Renal pelvis (tissue), 4 donors: ENCODE measurements around the gene LRRFIP1. TPM values are rescaled to one million over a fixed set of nuclear protein-coding genes. Genes with fewer than 3 reads are reported as not detected.
A peak's percentile ranks its signal among the peaks of the same experiment; 100 is the strongest.
"Not testable (repeated sequence)": the region's sequence is repeated elsewhere in the genome, so short reads cannot be mapped to it uniquely, and the experiment has no call there.

Experiments used
- DNase-seq: peaks from one replicate; pipeline ENCODE4 v3.0.0-alpha.2; 2013
- polyA plus RNA-seq, 3 donors: library from polyadenylated mRNA; unstranded; fragments of 120-200 nt; gene quantifications; one replicate each; pipeline ENCODE4 v1.2.1, GENCODE V29; 2013; ENCODE audit not compliant: insufficient read length in 3 of 3

The LRRFIP1 gene
- polyA plus RNA-seq, 3 donors: 68.9 to 105 (median 84.8) TPM

DNA sequence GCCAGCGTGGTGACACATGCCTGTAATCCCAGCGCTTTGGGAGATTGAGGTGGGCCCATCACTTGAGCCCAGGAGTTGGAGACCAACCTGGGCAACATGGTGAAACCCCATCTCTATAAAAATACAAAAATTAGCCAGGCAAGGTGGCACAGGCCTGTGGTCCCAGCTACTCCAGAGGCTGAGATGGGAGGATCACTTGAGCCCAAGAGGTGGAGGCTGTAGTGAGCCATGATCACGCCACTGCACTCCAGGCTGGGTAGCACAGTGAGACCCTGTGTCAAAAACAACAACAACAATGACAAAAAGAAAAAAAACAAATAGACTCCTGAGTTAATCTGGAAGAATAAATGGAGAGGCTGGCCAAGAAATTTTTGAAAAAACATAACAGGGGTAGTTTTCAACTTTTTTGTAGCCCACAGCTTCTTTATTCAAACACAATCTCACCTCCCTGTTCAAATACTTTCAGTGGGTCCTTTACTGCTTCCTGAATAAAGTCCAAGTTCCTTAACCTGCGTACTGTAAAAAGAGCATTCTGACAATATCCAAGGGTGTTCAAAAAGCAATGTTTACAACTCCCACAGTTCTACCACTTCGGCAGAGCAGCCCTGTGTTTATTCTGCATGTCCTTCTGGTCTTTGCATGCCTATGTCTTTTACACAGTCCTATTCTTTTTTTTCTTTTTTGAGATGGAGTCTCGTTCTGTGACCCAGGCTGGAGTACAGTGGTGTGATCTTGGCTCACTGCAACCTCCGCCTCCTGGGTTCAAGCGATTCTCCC is 53.5 kb downstream of the LRRFIP1 start:
- DNase-seq: no peak

DNA sequence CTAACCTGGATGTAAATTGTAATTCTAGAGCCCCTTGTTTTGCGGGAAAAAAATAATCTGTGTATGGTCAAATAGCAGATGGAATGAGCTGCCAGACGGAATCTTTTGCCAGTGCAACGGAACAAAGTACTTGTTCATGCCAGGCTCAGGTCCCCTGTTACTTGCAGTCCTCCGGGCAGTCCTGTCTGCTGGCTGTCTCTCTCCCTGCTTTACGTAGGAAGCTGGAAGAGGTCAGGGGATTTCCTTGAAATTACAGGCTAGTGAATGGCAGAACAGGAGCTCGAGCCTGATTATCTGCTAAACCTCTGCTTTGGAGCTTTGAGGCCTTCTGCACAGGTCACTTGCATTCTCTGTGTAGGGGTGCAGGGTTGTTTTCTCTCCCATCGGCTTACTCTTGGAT is 54.8 kb downstream of the LRRFIP1 start:
- DNase-seq: no peak

DNA sequence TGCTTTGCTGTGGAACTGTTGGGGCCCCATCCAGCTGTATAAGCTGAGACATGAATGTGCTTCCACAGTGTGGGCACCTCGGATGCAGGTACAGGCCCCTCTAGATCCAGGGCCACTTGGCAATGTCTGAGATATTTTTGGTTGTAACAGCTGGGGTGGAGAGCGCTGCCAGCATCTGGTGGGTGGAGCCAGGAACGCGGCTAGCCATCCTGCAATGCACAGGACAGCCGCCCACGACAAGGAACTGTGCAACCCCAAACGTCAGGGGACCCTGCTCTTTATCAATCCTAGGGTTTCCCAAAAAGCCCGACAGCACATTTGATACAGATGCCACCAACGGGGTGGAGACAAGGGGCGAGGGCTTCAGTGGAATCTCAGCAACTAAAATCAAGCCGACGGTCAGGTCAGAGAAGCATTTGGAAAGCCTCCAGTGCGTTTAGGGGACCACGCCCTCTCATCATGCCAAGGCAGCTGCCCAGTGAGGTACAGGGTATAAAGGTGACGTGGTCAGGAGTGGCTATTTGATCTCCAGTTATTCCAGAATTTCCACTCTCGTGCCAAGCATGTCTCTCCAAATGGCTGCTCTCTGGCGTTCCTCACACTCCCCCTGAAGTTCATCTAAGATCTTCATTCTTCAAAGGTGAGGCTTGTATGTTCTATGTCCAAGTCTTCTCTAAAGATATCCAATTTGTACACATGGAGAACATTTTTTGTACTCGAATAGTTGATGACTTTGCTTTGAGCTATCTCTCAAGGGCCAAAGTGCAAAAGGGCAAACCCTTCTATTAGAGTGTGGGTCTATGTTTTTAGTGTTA is 55.7 kb downstream of the LRRFIP1 start:
- DNase-seq: no peak

DNA sequence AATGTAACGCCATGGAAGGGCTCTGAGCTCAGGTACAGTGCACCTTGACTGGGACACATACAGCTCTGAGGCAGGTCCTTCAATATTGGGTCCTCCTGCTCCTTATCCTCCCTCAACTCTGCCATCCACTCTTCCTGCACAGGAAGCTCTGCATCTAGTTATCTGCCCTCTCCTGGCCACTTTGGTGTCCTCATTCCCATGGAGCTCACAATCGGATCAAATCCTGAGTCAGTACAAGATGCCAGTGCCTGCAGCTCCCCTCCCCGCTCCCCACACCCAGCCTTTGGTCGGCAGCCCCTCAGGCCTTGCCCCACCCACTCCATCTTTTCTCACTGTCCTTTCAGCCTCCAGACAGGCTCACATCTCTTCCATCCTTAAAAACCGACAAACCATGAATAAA is 58.0 kb downstream of the LRRFIP1 start:
- no peak for DNase-seq

DNA sequence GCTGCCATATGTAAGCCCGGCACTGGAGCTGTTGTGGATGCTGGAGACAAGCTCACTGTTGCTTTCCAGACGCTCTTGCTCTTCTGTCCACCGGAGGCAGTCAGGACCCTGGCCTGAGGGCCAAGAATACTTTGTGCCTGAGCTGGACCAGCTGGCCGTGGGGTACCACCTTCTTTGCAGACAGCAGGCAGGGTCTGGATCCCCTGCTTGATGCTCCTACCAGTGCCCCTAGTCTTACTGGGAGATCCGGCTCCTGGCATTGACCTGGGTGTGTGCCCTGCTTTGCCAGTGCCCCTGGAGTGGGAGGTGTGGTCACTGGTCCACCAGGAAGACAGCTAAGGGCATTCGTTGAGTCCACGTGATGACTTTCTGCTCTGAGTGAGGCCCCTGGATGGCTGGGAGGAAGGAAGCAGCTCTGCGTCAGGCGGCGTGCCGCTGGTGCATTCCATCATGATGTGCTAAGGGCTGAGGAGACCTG is 59.3 kb downstream of the LRRFIP1 start:
- DNase-seq: no peak

DNA sequence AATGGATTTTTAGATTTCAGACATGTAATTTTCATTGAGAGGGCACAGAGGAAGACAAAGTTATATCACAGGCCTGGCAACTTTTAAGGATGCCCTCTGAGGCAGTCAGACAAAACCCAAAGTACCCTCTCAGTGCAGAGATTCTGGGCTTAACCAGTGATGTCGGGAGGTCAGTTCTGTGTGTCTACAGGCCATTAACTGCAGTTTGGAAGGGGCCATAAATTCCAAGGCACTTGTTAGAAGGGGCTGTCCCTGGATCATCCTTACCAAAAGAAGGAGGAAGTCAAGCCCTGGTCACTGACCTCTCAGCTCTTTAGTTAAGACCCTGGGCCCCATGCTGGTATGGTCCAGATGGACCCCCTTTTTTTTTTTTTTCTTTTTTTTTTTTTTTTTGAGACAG is 60.7 kb downstream of the LRRFIP1 start:
- DNase-seq: no peak

DNA sequence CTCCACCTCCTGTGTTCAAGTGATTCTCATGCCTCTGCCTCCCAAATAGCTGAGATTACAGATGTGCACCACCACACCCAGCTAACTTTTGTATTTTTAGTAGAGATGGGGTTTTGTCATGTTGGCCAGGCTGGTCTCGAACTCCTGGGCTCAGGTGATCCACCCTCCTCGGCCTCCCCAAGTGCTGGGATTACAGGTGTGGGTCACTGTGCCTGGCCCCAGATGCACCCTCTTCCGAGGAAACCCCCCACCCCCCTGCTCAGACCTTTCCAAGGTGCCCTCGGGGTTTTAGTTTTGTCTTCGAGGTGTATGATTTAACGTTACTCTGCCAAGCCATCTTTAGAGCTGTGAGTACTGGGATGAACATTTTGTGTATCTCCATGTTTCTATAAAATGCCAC is 61.2 kb downstream of the LRRFIP1 start:
- not testable (repeated sequence) for DNase-seq

DNA sequence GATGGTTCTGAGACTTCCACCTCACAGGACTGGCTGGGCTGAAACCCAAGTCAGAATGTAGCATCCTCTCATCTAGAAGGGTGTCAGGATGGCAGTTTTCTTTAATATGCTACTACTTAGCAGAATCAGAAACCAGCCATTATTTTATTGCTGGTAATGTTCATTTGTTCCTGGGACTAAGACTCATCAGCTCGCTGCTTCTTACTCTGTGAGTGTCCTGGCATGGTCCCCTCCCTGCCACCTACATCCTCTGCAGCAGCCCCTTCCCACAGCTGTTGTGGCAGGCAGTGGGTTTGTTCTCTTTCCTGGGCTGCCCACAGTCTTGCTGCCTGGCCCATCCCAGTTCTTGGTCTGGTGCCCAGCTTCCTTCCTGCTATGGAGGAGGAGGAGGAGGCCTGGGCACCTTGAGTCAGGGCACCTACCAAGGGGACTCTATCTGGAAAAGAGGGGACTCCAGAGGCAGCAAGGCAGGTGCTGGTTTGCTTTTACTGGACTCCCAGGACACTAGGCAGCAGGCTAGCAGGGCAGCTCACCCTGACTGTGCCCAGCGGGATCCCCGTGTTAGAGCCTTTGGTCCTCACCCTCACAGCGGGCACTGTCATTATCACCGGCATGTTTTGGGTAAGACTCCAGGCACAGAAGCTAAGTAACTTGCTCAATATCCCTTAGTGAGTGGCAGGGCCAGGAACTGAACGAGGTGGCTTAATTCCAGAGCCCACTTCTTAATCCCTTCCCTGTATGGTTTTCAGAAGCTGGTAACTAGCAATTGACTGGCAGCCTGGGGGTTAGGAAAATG is 62.1 kb downstream of the LRRFIP1 start:
- no peak for DNase-seq

DNA sequence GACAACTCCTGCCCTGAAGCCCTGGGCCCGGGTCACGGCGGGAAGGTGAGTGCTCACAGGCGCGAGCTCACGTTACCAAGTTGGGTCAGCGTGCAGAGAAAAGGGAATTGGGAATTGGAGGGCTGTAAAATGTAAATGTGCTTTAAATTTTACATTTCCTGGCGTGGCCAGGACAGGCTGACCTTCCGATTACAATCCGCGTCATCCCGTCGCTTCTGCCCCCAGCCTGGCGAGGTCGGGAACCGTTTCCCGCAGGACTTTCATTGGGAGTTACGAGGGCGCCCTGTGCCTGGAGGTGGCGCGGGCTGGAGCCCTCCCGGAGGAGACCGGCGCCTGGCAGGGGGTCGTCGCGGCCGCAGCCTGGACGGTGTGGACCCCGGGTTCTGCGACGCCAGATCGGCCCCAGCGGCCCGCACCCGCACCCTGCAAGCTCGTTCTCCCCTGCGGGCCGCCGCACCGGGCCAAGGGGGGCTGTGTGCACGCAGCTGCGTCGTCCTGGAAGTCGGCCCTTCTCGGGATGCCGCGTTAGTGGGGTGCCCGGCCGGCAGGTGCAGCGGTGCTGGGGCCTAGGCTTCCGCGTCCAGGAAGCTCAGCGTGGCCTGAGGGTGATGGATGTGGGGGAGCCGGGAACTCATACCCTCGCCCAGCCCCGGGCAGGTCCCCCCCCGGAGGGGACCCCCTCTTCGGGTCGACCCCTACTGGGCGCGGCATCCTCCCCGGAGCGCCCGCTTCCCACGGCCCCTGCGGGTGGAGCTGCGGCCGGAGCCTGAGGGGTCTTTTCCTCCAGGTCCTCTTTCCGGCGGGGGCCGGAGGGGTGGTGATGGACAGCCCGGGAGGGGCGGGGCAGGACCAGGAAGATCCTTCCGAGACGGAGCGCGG is 63.9 kb downstream of the LRRFIP1 start:
- no peak for DNase-seq

DNA sequence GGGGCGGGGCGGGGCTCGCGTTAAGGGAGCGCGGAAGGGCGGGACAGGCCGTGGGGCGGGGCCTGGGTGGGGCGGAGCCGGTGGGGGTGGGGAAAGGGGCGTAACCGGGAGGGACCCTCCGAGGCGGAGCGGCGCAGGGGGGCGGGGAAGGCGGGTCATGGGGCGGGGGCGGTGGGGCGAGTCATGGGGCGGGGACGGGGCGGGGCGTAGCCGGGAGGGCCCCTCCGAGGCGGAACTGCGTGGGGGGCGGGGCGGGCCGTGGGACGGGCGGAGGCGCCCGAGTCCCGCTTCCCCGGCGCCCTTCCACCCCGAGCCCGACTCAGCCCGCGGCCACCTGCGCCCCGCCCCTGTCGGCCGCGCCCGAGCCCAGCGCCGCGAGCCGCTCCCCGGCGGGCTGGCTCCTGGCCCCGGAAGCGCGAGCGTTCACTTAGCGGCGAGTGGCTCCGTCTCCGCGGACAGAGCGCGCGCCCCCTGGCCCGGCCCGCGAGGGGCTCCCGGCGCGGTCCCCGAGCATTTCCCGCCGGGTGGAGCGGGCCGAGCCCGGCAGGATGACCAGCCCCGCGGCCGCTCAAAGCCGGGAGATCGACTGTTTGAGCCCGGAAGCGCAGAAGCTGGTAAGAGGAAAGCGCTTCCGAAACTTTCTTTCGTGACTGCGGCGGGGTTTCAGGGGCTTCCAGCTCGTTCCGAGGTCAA is 64.7 kb downstream of the LRRFIP1 start:
- DNase-seq: peak; percentile 88

DNA sequence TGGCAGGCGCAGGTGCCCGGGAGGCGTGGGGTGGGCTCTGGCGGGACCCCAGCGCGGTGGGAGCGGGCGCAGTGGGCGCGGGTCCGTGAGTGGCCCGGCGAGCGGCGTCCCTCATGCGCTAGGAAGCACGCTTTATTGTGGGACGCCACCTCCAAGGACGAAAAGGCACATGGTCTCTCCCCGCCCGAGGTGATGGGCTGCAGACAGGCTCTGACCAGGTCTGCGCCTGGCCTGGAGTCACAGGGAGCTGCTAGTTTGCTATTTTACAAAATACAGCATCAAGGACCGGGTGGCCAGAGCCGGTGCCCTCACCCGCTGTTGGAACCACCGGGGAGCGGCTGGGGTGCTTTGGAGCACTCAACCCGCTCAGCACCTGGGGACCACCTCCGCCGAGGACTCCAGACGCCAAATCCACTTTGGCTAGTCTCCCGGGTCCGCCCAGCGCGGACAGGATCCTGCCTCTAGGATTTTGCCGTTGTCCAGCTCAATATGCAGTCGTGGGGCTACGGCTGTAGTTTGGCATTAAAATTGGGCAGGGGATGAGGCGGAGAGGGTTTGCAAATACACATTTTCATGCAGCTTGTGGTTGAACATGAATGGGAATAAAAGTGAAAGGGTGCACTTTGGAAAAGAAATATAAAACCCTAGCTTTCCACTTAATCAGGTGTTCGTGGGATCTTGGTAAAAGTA is 65.4 kb downstream of the LRRFIP1 start:
- DNase-seq: no peak

DNA sequence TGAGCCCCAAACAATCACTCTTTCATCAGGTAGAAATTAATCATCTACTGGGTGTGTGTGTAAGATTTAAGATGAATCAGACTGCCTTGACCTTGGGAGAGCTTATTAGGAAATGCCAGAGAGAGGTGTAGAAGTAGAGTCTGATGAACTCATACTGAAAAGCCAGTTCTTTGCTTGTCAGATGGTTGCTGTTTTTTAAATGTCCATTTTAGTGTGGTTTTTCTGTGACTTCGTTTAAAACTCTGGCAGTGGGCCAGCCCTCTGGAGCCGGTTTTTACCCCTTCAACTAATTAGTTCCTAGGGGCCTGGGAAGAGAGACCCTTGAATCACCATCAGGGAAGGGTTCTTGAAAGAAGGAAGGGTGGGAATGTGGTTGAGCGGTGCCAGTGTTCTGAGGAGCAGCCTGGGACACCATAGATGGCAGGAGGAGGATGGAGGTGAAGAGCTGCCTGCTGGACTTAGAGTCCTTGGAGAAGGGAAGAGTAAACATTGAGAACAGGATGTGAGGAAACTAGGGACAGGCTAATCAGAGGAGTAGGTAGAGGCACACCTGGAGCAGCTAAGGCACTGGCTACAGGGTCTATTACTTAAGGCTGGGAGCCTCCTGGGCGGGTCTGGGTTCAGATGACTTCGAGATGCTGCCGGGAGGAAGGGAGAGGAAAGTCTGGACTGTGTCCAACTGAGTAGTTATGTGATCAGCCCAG is 66.1 kb downstream of the LRRFIP1 start:
- no peak for DNase-seq

DNA sequence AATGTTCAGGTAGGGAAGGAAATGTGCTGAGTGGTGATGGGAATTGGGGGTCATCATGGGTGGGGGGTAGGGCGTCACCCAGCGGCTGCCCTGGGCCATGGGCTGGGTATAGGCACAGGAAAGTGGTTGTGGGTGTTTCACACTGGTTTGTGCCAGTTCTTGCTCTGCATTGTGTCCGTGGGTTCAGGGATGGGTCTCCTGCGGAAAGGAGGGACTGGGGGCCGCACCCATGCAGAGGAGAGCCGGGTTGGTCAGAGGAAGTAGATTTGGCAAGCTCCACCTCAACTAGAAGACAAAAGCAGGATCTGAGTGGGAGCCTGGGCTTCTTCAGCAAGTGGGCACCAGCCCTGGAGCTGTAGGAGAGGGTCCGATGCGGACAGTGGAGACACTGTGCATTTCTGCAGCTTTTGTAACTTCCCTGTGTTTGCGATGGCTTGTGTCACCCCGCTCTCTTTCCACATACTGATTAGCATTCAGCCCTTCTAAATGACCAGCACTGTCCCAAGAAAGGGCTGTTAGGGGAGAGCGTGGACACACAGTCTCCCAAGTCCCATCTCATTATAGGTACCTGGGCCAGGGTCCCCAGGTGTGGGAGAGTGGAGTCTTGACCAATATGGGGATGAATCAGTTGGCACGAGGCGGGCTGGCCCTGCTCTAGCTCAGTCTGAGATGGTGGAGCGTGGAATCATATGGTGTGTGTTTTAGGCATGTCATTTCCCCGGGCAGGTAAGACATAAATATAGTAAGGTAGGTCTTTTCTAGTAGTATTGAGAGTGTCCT is 67.2 kb downstream of the LRRFIP1 start:
- DNase-seq: no peak

DNA sequence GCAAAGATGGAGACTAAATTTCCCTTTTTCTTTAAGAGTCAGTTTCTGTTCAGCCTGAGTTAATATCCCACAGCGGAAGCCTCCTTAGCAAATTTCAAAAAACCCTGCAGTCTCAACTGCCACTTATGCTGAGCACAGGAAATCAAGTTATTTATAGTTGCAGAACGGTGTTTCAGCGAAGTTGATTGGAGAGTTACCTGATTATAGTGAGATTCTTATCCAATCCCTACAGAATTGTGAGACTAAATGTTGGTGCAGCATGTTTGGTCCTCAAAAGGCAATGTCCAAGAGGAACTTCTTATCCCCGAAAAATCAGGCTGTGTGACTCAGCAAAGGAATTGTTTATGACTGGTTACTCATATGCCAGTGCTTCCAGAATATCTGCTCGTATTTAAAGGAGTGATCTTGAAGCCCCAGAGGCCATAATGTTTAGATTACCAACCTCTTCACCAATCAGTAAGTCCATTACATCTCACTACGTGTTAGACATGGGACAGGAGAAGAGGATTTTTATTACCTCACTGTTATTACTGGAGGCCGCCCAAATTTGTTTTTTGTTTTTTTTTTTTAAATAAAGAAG is 67.9 kb downstream of the LRRFIP1 start:
- no peak for DNase-seq

DNA sequence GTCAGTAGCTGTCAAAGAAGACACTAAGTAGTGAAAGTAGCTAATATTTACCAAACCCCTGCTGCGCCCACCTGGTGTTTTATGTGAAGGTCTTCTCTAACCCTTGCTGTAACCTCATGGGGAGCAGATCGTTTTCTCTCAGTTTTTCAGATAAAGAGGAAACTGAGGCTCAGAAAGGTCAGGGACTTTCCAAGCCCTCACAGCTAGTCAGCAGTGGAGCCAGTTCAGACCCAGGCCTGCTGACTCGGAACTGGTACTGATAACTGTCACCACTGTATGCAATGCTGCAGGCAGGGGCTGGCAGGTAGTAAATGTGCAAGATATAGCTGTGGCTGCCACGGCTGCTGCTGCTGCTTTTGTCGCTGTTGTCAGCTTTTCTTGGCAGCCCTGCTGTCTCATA is 69.1 kb downstream of the LRRFIP1 start:
- DNase-seq: no peak

DNA sequence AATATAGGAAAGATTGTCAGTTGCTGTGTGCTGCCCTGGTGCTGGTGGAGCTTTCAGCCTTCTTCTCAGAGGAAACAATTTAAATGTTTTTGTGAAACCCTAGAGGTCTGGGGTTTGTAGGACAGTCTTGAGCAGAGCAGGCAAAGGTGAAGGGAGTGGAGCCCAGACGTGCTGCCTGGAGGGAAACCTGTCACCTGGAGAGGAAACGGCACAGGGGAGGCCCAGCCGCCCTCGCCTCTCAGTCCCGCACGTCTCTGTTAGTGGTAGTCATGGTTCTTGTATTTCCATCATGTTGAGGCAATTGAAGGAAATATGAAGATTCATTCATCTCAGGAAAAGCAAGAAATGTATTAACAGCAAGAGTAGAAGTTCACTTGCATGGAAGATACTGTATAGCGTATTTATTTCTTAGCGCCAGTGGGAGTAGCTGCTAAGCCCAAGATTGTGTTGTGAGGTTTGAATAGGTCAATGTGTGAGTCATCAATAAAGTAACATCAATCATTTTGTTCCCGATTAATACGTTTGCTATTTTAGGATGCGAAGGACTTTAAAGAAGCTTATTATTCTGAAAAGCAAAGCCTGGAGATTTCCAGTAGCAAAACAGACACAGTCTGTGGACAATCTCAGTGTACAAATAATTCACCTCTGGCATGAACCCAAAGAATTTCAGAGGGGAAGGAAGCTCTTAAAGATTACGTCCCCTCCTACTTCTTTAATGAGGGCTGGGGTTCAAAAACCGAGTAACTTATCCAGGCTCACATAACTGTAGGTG is 70.4 kb downstream of the LRRFIP1 start:
- DNase-seq: no peak

DNA sequence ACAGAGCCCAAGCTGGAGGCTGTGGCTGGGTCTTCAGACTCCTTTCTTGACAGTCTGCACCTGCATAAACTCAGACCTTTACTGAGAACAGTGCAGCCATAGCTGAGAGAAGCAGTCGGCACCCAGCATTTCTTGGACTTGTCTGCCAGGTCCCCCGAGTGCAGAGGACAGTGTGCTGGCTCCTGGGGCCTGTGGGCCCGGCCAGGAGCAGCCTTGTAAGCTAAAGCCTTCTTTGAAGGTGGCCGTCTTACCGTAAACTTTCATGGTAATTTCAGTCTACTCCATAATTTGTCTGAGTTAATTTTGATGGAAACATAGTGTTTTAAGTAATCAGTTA is 70.9 kb downstream of the LRRFIP1 start:
- no peak for DNase-seq
